Liver (tissue), 9 donors: ENCODE data around the gene EFHD2. TPM values are rescaled to one million over a fixed set of nuclear protein-coding genes. Genes with fewer than 3 reads are reported as not detected.

Experiments
- DNase-seq: peaks from one replicate; pipeline ENCODE4 v3.0.0-alpha.2; 2017; ENCODE audit warnings: low spot score
- H3K27ac ChIP-seq, 2 donors: one replicate each; pipeline ENCODE4 v1.7.0; 2013; ENCODE audit warnings: inconsistent platforms in 2 of 2, low read length in 2 of 2, control low read depth in 1 of 2, low read depth in 1 of 2, mild to moderate bottlenecking in 1 of 2
- H3K27me3 ChIP-seq, 4 donors: one replicate each; pipeline versions ENCODE4 v1.6.1 to v1.7.0; 2013; ENCODE audit warnings: low read length in 3 of 4, inconsistent platforms in 1 of 4, mild to moderate bottlenecking in 1 of 4, moderate library complexity in 1 of 4; ENCODE audit not compliant: control insufficient read depth in 4 of 4, insufficient read depth in 4 of 4
- H3K36me3 ChIP-seq, 4 donors: one replicate each; pipeline versions ENCODE4 v1.6.1 to v1.7.0; 2013; ENCODE audit warnings: low read length in 3 of 4, mild to moderate bottlenecking in 3 of 4, low read depth in 1 of 4, moderate library complexity in 1 of 4; ENCODE audit not compliant: control insufficient read depth in 4 of 4, insufficient read depth in 3 of 4
- H3K4me1 ChIP-seq, 4 donors: one replicate each; pipeline versions ENCODE4 v1.6.1 to v1.7.0; 2013; ENCODE audit warnings: low read length in 3 of 4, mild to moderate bottlenecking in 3 of 4, moderate library complexity in 1 of 4; ENCODE audit not compliant: control insufficient read depth in 4 of 4, insufficient read depth in 4 of 4
- H3K4me3 ChIP-seq, 3 donors: one replicate each; pipeline versions ENCODE4 v1.6.1 to v1.7.0; 2013; ENCODE audit warnings: low read length in 3 of 3, control low read depth in 1 of 3, low read depth in 1 of 3, mild to moderate bottlenecking in 1 of 3
- H3K9ac ChIP-seq, 2 donors: one replicate each; pipeline ENCODE4 v1.7.0; 2013; ENCODE audit warnings: low read length in 2 of 2, mild to moderate bottlenecking in 2 of 2, moderate library complexity in 2 of 2, control low read depth in 1 of 2, low read depth in 1 of 2
- H3K9me3 ChIP-seq, 4 donors: one replicate each; pipeline versions ENCODE4 v1.6.1 to v1.7.0; 2013; ENCODE audit warnings: low read length in 3 of 4; ENCODE audit not compliant: control insufficient read depth in 4 of 4
- ATF3 ChIP-seq: IDR thresholded peaks from 2 replicates; pipeline ENCODE4 v1.6.1; 2016; ENCODE audit warnings: antibody characterized with exemption
- CTCF ChIP-seq: fragments of 150-350 bp; IDR thresholded peaks from 2 replicates; pipeline ENCODE4 v1.5.1; 2017; ENCODE audit warnings: improper control_type of control experiment, low read depth, low read length; ENCODE audit not compliant: missing input control
- EGR1 ChIP-seq, 2 donors: IDR thresholded peaks; 2 replicates each; pipeline ENCODE4 v1.6.1; 2016 to 2018; ENCODE audit warnings: antibody characterized with exemption in 2 of 2, low read depth in 2 of 2
- FOXA1 ChIP-seq: IDR thresholded peaks from 2 replicates; pipeline ENCODE4 v1.6.1; 2016; ENCODE audit warnings: antibody characterized with exemption
- FOXA2 ChIP-seq: IDR thresholded peaks from 2 replicates; pipeline ENCODE4 v1.6.1; 2016; ENCODE audit warnings: antibody characterized with exemption
- GABPA ChIP-seq, 2 donors: IDR thresholded peaks in 1 of 2; conservative IDR thresholded peaks in 1 of 2; 2 replicates each; pipeline ENCODE4 v1.6.1; 2016; ENCODE audit warnings: antibody characterized with exemption in 2 of 2, mild to moderate bottlenecking in 1 of 2, moderate library complexity in 1 of 2
- HNF4A ChIP-seq, 2 donors: conservative IDR thresholded peaks; 2 replicates each; pipeline ENCODE4 v1.6.1; 2016; ENCODE audit warnings: antibody characterized with exemption in 2 of 2, mild to moderate bottlenecking in 2 of 2
- JUND ChIP-seq, 2 donors: IDR thresholded peaks; 2 replicates each; pipeline ENCODE4 v1.6.1; 2016; ENCODE audit warnings: antibody characterized with exemption in 2 of 2
- MAX ChIP-seq: IDR thresholded peaks from 2 replicates; pipeline ENCODE4 v1.6.1; 2016; ENCODE audit warnings: antibody characterized with exemption
- RAD21 ChIP-seq, 2 donors: IDR thresholded peaks; 2 replicates each; pipeline ENCODE4 v1.6.1; 2016; ENCODE audit warnings: antibody characterized with exemption in 2 of 2, mild to moderate bottlenecking in 2 of 2
- REST ChIP-seq: IDR thresholded peaks from 2 replicates; pipeline ENCODE4 v1.6.1; 2016; ENCODE audit warnings: antibody characterized with exemption, mild to moderate bottlenecking
- RXRA ChIP-seq, 2 donors: IDR thresholded peaks; 2 replicates each; pipeline ENCODE4 v1.6.1; 2017 to 2018; ENCODE audit warnings: antibody characterized with exemption in 2 of 2, mild to moderate bottlenecking in 1 of 2
- SP1 ChIP-seq: IDR thresholded peaks from 2 replicates; pipeline ENCODE4 v1.6.1; 2018; ENCODE audit warnings: antibody characterized with exemption, mild to moderate bottlenecking
- TAF1 ChIP-seq: conservative IDR thresholded peaks from 2 replicates; pipeline ENCODE4 v1.6.1; 2016; ENCODE audit warnings: antibody characterized with exemption, mild to moderate bottlenecking
- YY1 ChIP-seq: IDR thresholded peaks from 2 replicates; pipeline ENCODE4 v1.6.1; 2016; ENCODE audit warnings: antibody characterized with exemption, mild to moderate bottlenecking
- ZBTB33 ChIP-seq: IDR thresholded peaks from 2 replicates; pipeline ENCODE4 v1.6.1; 2016; ENCODE audit warnings: antibody characterized with exemption
- WGBS: extraction: QIAGEN DNeasy Blood & Tissue Kit; methylation state at CpG from one replicate; pipeline ENCODE4 v1.1.7; 2013; 5-methylcytosine and 5-hydroxymethylcytosine counted together
- polyA plus RNA-seq, 2 donors: library from polyadenylated mRNA; stranded (reverse) in 1 of 2; unstranded in 1 of 2; fragments of 200-250 nt in 1 of 2; fragments of >200 nt in 1 of 2; fragmentation: Nextera tagmentation in 1 of 2; extraction: Ambion mirVana in 1 of 2; gene quantifications; one replicate each; pipeline versions ENCODE4 v1.2.1 to v1.2.3, GENCODE V29; 2013 to 2015
- total RNA-seq, 2 donors: library from RNA; depleted of rRNA; stranded (reverse); fragments of >200 nt; gene quantifications; one replicate each; pipeline ENCODE4 v1.2.3, GENCODE V29; 2014
- donor health status: healthy.
- donor health status: healthy.
- donor health status: healthy.
- donor health status: healthy.
- donor health status: healthy.

The EFHD2 gene
- total and polyA plus RNA-seq, 4 donors = 7.4 to 23.0 (median 11.7) TPM

GRCh38 chr1:15422871-15423270, 13.2 kb downstream of the EFHD2 start:
- H3K36me3 ChIP-seq = peaks cover 0 to 5% (median 1%) of the 10 kb centered on the region in 4 donors
- no peaks in the 10 kb centered on the region for H3K27me3 ChIP-seq
- peaks cover 0 to 28% (median 20%) of the 10 kb centered on the region in 4 donors for H3K4me1 ChIP-seq
- no peak for DNase-seq
- WGBS = 96% methylated on average over 8 of the region's 8 CpGs
- no peak overlapping the region for H3K27ac ChIP-seq
- H3K9ac ChIP-seq = no peak overlapping the region
- no peak overlapping the region for H3K4me3 ChIP-seq
- H3K9me3 ChIP-seq = no peaks in the 10 kb centered on the region
- TF ChIP-seq FOXA1 = no peak
- no peak for TF ChIP-seq RAD21 (IDR thresholded peaks at IDR 0.05)
- no peak for TF ChIP-seq GABPA (IDR thresholded peaks at IDR 0.05 in 1 of 2, conservative IDR thresholded peaks at IDR 0.05 in 1 of 2)
- no peak for TF ChIP-seq SP1
- TF ChIP-seq ATF3 = no peak
- TF ChIP-seq EGR1 (IDR thresholded peaks at IDR 0.05; ENCODE audit: low read depth in 2 of 2) = no peak
- TF ChIP-seq ZBTB33 = no peak
- no peak for TF ChIP-seq CTCF
- no peak for TF ChIP-seq YY1
- no peak for TF ChIP-seq JUND (IDR thresholded peaks at IDR 0.05)
- TF ChIP-seq RXRA (IDR thresholded peaks at IDR 0.05) = no peak
- TF ChIP-seq HNF4A (conservative IDR thresholded peaks at IDR 0.05) = no peak
- no peak for TF ChIP-seq MAX

- TF ChIP-seq ZBTB33 (no peak), ATF3 (no peak), MAX (no peak), SP1 (no peak), CTCF (no peak), HNF4A (conservative IDR thresholded peaks at IDR 0.05) (no peak), FOXA1 (no peak), RAD21 (IDR thresholded peaks at IDR 0.05) (no peak), RXRA (IDR thresholded peaks at IDR 0.05) (no peak), GABPA (IDR thresholded peaks at IDR 0.05 in 1 of 2, conservative IDR thresholded peaks at IDR 0.05 in 1 of 2) (no peak), REST (no peak), TAF1 (no peak), FOXA2 (no peak), EGR1 (IDR thresholded peaks at IDR 0.05; ENCODE audit: low read depth in 2 of 2) (no peak)
- DNase-seq = no peak
- H3K36me3 ChIP-seq = peaks cover 0 to 5% (median 1%) of the 10 kb centered on the region in 4 donors
- 86% methylated on average over 11 of the region's 11 CpGs for WGBS
- H3K9ac ChIP-seq = no peak overlapping the region
- H3K27ac ChIP-seq = no peak overlapping the region
- no peaks in the 10 kb centered on the region for H3K27me3 ChIP-seq
- H3K9me3 ChIP-seq = no peaks in the 10 kb centered on the region
- H3K4me3 ChIP-seq = no peak overlapping the region
- H3K4me1 ChIP-seq = peaks cover 0 to 28% (median 20%) of the 10 kb centered on the region in 4 donors
Measured at GRCh38 chr1:15423355-15424077, 13.8 kb downstream of the EFHD2 start.
